Measurements from ENCODE around the gene CTDNEP1.

The CTDNEP1 gene

DNA sequence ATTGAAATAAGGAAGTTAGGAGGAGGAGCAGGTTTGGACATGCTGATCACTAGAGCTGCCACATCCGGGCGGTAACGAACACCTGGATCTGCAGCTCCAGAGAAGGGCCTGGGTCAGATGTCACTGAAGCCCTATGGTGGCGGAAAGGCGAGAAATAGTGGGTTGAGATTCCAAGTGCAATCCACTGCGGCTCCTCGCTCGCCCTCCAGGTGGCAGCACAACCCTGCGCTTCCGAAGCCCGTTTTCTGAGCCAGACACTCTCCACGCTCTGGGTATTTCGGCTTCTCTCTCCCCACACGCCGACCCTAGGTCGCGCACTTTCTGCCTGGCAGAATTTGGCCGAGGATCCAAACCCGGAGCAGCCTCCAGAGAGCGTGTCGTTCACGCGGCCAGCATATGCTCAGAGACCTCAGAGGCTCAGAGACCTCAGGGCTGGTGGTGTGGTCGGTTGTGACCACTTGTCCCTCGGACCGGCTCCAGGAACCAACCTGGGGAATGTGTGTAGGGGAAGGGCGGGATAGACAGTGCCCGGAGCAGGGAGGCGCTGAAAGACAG lies 29.1 kb upstream of the CTDNEP1 start:
- in situ Hi-C loops (cut with MboI; ENCODE audit: low sequenced_read_pairs): no loop called here

DNA sequence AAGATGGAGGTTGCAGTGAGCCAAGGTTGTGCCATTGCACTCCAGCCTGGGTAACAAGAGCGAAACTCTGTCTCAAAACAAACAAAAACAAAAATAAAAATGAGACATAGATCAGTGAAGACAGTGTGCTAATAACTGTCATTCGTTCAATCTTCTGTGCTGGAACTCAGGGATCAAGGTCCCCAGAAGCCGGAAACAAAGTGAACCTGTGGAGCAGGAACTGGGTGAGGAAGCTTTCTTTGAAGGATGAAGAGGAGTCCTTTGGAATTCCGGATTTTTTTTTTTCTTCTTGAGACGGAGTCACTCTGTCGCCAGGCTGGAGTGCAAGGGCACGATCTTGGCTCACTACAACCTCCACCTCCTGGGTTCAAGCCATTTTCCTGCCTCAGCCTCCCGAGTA lies 27.9 kb upstream of the CTDNEP1 start:
- in situ Hi-C loops (cut with MboI; ENCODE audit: low sequenced_read_pairs): no loop called here

DNA sequence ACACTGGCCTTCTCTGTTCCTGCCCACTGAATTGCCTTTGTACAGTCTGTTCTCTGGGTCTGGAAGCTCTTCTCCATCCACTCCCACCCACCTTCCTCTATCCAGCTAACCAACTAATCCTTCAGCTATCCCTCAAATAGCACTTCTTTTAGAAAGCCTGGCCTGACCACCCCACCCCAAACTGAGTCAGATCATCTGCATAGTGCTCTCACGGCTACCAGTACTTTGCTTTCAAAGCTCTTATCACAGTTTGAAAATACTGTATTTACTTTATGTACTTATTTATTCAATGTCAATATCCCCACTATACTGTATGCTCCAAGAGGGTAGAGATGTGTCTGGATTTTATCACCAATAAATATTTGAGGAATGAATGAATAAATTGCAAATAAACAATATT lies 15.2 kb upstream of the CTDNEP1 start:
- in situ Hi-C loops (cut with MboI; ENCODE audit: low sequenced_read_pairs): no loop called here

DNA sequence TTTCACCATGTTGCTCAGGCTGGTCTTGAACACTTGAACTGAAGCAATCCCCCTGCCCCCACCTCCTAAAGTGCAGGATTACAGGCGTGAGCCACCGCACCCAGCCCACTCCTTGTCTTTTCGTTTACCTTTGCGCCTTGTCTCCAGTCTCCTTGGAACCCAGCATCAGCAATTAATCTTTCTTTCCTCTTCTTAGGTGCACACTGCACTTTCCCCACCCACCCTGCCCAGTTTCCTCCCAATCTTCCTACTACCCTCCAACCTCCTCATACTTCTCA lies 12.2 kb upstream of the CTDNEP1 start:
- in situ Hi-C loops (cut with MboI; ENCODE audit: low sequenced_read_pairs): no loop called here

DNA sequence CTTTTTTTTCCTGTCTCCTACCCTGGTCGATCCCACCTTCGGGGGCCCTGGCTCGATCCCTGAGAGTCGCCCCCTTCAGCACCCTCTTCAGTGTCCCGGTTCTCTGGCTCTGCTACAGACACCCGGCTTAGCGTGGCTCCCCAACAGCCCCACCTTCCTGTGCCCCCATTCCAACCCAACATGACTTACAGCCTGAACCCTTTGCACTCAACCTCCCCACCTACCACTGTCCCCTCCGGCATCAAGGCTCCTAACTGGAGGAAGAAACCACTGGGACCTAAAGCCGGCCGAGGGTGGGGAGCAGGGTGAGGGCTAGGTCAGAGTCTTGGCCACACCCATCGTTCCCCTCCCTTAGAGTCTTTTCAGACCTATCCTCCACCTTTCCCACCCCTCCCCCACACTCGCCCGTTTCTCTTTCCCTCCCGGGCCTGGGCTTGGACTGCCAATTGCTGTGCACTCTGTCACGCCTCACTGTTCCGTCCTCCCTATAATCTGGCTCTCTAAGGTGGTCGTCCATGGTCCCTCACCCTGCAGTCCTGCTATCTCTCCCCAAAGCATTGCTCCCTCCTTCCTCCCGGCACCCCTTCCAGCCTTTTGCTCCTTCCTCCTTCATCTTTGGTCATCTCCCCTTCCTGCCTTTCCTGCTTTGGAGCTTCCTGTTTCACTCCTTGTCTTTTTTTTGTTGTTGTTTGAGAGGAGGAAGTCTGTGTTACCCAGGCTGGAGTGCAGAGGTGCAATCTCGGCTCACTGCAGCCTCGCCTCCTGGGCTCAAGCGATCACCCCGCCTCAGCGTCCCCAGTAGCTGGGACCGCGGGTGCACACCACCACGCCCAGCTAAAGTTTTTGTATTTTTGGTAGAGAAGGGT lies 11.6 kb upstream of the CTDNEP1 start:
- in situ Hi-C loops (cut with MboI; ENCODE audit: low sequenced_read_pairs): no loop called here

DNA sequence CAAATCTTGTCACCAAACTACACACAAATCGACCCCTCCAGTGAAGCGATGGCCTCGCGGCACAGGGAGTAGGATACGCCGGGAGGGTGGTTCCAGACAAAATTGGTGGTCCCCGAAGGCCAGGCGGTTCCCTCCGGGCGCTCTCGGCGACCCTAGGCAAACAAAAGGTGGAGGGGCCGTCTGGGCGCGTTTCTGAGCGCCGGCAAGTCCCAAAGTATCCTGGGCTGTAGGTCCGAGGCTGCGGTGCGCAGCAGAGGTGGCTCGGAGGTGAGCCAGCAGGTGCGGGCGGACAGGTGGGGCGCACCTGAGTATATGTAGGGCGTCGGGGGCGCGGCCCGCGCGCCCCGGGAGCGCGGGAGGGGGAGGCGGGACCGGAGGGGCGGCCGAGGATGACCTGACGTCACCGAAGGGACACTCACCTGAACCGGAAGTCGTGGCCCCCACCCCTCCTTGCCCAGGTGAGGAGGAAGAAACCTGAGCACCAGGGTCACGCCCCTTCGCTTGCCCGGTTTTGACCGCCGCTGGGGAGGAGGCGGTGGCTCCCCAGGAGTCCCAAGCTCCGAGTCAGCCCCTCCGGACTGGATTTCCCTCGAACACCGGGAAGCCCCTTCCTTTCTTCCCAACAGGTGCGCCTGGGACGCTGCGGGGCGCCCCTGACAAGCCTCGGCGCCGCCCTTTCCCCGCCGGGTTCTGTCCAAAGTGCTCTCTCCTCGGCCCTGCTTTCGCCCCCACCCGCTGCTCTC lies 10.8 kb upstream of the CTDNEP1 start, which contains the start of gene CLDN7:
CLDN7 (minus strand) TSS at position 287 of the 743 bp plus-strand sequence. CDS start 435 bp downstream, outside the sequence.
- in situ Hi-C loops (cut with MboI; ENCODE audit: low sequenced_read_pairs): no loop called here

DNA sequence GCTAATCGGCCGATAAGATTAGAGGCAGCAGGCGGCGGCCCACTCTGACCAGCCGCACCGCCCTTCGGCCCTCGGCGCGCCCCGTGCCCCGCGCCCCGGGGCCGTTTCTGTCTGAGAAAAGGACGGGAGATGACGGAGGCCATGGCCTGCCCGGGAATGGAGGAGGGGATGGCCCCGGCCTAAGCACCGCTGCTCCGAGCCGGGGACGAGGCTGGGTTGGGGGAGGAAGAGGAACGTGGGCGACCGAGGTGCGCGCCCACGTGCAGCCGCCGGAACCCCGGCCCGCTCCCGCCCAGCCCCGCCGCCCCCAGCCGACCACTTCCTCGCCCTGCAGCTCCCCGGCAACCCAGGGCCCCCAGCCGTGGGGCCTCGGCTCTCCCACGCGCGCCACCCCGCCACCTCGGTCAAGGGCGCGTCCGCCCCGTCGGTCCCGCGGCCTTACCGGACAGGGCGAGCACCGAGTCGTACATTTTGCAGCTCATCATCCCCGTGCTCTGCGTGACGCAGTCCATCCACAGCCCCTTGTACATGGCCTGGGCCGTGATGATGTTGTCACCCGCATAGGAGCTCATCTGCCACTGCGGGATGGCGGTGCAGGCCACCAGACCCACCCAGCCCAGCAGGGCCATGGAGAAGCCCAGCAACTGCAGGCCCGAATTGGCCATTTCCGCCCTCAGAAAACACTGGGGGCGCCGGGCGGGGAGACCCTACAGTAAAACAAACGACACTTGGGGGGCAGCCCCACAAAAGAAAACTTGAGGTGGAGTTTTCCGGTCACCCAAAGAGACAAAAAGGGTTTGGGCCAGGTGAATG lies 10.1 kb upstream of the CTDNEP1 start:
- in situ Hi-C loops (cut with MboI; ENCODE audit: low sequenced_read_pairs): no loop called here

DNA sequence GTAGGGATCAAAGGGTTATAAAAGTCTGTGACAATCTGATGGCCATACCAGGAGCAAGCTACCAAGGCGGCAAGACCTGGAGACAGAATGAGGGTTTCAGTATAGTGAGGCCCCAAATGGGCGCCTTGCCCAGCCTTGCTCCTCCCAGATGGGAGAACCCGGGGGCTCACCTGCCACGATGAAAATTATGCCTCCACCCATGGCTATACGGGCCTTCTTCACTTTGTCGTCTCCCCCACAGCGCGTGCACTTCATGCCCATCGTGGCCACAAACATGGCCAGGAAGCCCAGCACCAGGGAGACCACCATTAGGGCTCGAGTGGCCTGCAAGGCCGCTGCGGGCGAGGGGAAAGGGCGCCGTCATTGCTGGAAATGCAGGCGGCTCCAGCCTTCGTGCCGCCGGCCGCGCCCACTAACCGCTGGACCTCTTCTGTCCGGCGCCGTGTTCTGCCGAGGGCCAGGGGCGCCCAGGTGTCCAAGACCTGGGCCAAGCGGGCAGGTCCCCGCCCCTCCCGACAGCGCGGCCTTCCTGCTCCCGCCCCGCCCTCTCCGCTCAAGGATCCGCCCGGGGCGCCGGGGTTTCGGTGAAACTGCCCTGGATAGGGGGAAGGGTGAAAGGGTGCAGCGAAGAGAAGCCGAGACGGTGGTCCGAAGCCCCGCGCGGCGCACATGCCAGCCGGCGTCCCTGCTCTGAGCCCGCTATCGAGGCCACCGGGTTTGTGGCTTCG lies 9.3 kb upstream of the CTDNEP1 start:
- in situ Hi-C loops (cut with MboI; ENCODE audit: low sequenced_read_pairs): no loop called here

DNA sequence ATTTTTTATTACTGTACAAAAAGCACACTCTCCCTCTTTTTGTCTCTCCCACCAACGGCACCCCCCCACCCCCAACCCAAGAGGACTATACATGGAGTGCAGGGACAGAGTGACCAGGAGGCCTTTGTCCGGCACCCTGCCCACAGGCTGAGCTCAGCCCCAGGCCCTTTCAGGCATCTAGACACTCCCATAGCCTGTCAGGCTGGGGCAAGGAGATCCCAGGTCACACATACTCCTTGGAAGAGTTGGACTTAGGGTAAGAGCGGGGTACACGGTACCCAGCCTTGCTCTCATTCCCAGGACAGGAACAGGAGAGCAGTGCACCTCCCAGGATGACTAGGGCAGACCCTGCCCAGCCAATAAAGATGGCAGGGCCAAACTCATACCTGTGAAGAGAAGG lies 8.6 kb upstream of the CTDNEP1 start:
- in situ Hi-C loops (cut with MboI; ENCODE audit: low sequenced_read_pairs): no loop called here

DNA sequence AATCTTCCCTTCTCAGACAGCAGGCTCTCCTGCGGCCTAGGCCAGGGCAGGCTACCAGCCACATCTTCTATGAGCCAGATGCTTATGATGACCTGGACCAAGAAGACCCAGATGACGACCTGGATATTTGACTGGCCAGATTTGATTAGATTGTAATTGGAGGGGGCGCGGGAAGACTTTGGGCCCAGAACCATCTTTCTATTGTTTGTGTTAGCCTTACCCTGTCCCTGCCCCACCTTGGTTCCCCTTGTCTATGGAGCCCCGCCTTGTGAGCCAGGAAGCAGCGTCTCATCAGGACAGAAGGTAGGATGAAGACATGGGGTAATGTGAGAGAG lies 8.0 kb upstream of the CTDNEP1 start:
- in situ Hi-C loops (cut with MboI; ENCODE audit: low sequenced_read_pairs): no loop called here

DNA sequence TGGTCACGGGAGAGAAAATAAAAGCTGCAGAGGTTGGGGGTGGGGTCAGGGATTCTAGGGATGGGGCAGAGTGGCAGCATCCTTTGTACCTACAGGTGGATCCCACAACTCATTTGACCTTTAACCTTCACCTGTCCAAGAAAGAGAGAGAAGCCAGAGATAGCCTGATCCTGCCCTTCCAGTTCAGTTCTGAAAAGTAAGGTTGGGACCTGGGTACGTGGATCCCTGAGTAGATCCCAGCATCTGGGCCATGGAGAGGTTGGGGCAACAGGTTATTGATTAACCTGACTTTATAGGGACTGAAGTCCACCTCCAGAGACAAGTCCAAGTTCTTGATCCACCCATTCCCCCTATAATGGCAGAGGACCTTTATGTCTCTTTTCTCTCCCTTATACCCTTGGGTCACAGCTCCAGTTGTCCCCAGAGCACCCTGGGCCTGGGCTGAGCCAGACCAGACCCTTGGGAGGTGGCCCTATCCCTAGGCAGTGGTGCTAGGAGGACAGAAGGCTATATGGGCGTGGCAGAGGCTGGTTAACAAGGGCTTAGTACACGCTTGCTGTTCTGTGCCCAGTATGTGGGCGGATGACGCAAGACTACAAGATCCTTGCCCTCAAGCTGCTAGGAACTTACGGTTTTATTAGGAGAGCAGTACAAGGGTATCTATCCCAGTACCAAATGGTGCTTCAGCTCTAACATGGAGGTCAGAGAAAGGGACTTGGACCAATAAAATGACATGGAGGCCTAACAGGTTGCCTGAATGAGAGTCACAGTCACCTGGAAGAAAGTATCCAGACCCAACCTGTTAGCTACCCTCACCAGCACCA lies 7.4 kb upstream of the CTDNEP1 start:
- in situ Hi-C loops (cut with MboI; ENCODE audit: low sequenced_read_pairs): no loop called here

DNA sequence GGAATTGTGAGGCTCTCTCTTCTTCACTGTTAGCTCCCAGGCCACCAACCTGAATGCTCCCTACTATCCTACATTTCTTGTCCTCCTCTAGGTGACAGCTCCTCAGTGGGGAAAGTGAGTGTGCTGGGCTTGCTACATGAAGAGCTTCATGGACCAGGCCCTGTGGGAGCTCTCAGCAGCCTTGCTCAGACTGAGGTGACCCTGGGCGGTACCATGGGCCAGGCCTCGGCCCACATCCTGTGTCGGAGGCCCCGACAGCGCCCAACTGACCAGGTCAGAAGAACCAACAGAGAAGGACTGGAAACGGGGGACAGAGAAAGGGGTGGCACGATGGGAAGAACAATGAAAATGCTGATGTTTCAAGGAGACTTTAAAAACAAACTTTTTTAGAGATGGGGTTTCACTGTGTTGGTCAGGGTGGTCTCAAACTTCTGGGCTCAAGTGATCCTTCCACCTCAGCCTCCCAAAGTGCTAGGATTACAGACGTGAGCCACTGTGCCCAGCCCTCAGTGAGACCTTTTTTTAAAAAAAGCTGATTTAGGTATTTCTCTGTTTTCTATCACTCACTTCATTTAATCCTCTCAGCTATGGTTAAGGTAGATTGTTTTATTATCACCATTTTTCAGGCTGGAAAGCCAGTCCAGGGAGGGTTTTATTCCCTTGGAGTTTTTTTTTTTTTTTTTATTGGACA lies 5.4 kb upstream of the CTDNEP1 start:
- in situ Hi-C loops (cut with MboI; ENCODE audit: low sequenced_read_pairs): no loop called here

DNA sequence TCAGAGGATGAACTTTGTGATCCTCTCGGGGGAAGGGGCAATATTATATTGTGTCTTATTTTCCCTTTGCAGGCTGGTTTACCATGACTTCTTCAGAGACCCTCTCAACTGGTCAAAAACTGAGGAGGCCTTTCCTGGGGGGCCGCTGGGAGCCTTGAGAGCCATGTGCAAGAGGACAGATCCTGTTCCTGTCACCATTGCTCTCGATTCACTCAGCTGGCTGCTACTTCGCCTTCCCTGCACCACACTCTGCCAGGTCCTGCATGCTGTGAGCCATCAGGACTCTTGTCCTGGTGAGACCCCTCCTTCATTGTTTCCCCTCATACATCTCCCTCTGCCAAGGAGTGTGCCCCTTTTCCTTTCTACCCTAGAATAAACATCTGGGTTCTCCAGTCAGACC lies 3.0 kb upstream of the CTDNEP1 start:
- in situ Hi-C loops (cut with MboI; ENCODE audit: low sequenced_read_pairs): no loop called here

DNA sequence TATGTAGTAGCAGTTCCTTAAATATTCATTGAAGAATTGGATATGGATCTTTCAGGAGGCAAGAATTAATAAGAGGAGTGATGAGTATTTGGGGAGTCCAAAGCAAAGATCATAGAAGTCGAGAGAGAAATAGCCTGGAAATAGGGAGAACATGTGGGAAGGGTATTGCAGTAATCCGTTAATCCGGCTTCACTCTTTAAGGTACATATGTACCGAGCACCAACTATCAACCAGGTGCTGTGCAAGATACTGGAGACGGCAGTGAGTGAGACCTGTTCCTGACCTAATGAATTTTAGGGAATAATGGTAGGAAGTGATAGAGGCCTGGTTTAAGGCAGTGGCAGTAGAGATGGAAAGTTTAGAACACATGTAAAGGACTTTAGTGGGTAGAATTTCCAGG lies 1.5 kb upstream of the CTDNEP1 start:
- in situ Hi-C loops (cut with MboI; ENCODE audit: low sequenced_read_pairs): no loop called here

DNA sequence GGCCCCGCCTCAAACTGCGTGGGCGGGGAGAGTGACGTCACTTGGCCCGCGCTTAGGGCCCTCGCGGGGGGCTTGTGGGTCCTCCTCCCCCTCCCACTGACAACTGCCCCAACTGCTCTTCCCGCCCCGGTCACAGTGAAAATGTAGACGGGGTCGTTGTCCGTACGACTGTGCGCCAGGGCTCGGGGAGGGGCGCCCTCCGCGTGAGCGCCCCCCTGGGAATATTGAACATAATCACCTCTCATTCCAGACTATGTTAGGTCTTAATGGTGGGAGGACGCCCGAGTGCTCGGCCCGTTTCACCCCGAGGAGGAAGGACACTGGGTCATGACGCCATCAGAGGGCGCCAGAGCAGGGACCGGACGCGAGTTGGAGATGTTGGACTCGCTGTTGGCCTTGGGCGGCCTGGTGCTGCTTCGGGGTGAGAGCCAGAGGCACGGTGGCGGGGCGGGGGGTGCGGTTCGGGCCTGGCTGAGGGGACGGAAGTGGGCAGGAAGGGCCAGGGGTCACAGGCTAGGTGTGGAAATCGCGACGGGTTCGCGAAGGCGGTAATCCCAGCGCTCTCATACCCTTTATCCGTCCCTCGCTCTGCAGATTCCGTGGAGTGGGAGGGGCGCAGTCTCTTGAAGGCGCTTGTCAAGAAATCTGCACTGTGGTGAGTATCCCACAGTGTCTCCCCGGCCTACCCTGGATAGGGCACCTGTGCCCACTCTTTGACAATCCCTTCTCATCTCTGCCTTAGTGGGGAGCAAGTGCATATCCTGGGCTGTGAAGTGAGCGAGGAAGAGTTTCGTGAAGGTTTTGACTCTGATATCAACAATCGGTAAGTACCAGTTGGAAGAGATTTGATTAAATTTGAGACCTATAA lies 876 bp upstream of the CTDNEP1 start, which contains the start of gene ELP5:
ELP5 (plus strand) TSS at position 40 of the 868 bp plus-strand sequence; CDS start at position 376, 336 bp downstream.
- in situ Hi-C loops (cut with MboI; ENCODE audit: low sequenced_read_pairs): no loop called here

DNA sequence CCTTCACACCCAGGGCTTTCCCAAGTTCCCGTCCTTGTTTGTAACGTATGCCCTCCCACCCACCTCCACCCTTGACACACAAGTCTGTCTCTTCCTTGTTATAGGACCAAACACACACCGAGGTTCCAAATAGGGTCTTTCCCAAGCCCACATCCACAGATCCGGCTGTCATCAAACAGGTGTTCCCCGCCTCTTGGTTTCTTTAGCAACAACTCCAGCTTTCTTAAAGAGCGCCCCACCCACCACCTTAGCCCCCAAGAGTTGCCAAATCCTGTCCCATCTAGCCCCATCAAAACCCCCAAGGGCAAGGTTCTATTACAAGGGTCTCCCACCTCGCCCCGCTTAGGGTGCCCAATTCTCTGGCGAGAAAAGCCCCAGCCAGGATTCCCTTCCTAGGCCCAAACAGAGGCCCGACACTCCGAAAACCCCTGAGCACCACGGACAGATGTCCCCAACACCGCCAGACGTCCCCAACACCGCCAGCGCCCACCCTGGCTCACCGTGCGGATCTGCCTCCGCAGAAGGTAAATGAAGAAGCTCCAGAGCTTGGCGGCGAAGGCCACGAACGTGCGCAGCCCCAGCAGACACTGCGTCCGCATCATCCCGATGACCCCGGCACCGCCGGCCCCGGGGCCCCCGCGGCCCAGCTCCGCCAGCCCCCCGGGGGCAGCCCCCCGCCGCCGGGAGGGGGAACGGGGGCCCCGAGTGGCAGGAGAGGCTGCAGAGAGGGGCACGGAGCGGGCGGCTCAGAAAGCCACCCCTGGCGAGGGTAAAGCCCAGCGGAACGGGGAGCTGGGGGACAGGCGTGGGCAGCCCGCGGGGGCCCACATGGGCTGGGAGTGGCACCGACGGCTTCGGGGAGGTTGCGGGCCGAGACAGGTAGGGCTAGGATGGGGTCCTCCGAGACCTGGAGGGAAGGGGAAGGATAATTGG lies 573 bp downstream of the CTDNEP1 start:
- in situ Hi-C loops (cut with MboI; ENCODE audit: low sequenced_read_pairs): no loop called here

DNA sequence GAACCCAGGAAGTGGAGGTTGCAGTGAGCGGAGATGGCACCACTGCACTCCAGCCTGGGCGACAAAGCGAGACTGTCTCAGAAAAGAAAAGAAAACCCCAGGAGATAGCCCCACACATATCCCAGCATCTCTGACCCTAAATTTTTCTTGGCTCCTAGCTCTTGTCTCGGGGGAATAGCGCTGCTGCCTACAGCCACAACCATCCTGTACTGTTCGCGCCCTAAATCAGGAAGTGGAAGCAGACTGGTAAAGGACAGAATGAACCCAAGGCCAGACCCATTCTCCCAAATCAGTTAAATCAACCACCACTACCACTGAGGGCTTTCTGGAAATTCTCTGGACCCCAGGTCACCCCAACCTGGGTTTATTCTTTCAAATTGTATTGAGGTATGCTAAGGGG lies 1.7 kb downstream of the CTDNEP1 start:
- in situ Hi-C loops (cut with MboI; ENCODE audit: low sequenced_read_pairs): no loop called here

Measured in HL-60/S4 treated with retinoic acid at 250 ng/mL for 4 days and 3 days (cell line).